Lung microvascular endothelial cell (primary cell): ENCODE measurements around the gene PECR. TPM values are rescaled to one million over a fixed set of nuclear protein-coding genes. Genes with fewer than 3 reads are reported as not detected.
"Not testable (repeated sequence)": the region's sequence is repeated elsewhere in the genome, so short reads cannot be mapped to it uniquely, and the experiment has no call there.

Source experiments
- DNase-seq, 2 donors: peaks; one replicate each; pipeline versions ENCODE4 v3.0.0 to v3.0.0-alpha.2; 2010; ENCODE audit warnings: low read depth in 2 of 2
- total RNA-seq: library from RNA; depleted of rRNA; stranded (reverse); fragments of >200 nt; gene quantifications from 2 replicates; pipeline ENCODE4 v1.2.1, GENCODE V29; 2014

Gene PECR
- total RNA-seq, 1 donor from 2014 or later = 10.9 TPM

DNA sequence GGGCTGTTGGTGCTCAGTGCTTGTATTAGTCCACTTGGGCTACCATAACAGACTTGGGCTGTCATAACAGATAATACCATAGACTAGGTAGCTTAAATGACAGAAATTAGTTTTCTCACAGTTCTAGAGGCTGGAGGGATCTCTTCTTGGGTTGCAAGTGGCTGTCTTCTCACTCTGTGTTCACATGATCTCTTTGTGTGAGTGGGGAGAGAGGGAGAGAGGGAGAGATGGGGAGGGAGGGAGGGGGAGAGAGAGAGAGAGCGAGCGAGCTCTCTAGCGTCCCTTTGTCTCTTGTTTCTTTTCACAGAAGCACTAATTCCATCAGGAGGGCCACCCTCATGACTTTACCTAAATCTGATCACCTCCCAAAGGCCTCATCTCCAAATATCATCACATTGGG, 23.1 kb upstream of the PECR start:
- DNase-seq = no peak

DNA sequence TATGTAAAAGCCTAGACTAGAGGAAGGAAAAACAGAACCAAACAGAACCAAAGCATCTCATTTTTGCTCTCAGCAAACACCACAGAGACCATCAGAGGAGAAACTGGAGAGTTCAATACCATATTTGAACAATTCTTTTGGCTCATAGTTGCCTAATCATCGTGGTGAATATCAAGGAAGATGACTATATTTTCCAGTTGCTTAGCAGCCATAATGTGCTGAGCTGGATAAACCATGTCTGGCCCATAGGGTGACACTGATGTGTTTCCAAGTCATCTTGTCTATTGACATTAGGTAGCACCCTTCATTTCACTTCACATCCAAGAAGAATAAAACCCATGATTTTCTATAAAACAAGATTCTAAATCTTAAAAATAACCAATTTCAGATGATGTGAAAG, 21.6 kb upstream of the PECR start:
- DNase-seq = no peak

DNA sequence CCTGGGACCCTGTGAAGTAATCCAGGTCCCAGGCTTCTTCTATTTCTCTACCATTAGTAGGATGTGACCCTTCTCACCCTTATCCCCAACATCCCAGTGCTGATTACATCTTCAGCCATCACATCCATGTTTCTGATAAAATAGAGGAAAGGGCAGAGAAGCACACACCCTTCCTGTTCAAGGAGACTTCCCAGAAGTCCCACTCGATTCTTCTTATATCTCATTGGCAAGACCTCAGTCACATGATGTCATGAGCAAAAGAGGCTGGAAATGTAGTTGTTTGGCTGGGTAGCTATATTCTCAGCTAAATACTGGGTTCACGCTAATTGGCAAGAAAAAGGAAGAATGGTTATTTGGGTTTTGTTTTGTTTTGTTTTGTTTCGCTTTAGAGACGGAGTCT, 19.5 kb upstream of the PECR start:
- DNase-seq = no peak

DNA sequence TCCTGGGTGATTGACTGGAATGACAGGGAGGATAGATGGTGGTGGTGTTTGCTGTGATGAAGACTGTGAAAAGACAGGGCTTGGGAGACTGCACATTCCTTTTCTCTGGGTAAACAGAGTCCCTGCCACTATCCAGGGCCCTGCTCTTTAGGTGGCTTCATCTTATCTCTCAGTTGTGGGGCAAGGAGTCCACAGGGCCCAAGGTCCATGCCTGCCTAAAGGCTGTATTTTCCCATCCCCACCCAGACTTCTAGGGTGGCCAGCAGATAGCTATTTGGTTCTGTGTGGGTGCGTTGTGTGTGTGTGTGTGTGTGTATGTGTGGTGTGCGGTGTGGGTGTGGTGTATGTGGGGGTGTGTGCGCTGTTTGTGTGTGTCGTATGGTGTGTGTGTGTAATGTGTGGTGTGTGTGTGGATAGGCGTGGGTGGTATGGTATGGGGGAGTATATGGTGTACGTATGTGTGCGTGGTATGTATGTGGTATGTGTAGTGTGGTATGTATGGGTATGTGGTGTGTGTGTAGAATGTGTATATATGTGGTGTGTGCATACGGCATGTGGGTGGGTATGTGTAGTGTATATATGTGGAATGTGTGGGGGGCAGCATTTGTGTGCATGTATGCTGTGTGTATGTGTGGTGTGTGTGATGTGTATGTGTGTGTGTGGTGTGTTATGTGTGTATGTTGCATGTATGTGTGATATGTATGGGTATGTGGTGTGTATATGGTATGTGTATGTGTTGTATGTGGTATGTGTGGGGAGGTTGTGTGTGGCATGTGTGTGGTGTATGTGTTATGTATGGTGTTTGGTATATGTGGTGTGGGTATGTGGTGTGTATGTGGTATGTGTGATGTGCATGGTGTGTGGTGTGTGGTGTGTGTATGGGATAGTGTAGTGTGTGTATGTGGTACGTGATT, 17.1 kb upstream of the PECR start:
- no peak for DNase-seq

DNA sequence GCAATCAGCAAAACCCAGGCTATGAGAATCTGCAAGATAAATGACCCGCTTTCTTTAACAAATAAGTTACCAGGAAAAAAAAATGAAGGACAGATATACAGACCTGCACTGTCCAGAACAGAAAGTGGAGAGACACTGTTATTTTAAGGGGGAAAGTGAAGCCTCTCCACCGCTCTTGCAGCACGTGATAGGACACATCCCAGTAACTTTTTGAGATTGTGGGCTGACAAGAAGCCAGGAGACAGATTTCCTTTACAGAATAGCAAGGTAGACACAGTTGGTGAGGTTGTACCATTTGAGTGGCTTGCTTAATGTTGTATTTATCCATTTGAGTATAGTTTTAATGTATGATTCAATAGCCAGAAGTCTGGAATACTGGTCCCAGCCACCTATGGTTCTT, 13.1 kb upstream of the PECR start:
- no peak for DNase-seq

DNA sequence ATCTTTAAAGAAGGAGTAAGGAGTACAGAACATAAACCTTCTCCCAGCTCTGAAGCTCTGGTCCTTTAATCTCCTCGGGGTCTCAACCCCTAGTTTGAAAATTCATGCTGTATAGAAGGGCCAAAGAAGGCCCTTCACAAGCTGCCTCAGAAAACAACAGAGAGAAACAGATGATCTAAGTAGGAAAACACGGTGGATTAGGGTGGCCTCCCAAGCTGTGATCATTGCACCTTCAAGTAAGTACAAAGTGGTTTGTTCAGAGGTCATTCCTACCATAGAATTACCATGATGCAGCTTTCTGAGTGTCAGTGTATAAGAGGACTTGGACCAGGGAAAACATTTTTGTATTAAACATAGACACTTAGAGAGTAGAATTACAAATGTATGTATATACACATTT, 11.0 kb upstream of the PECR start:
- no peak for DNase-seq

DNA sequence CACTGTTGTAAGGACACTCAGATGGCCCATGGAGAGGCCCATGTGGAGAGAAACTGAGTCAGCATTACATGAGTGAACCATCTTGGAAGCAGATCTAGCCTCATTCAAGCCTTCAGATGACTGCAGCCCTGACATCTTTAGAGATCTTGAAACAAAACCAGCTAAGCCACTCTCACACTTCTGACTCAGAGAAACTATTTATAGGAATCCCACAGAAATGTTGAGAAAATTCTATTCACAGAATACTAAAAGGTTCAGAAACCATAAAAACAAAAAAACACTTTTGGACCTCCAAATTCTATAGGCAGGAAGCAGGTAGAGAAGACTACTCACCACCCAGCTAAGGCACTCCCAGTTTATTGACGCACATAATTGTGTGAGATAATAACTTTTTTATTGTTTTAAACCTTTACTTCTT, 8.8 kb upstream of the PECR start:
- no peak for DNase-seq

DNA sequence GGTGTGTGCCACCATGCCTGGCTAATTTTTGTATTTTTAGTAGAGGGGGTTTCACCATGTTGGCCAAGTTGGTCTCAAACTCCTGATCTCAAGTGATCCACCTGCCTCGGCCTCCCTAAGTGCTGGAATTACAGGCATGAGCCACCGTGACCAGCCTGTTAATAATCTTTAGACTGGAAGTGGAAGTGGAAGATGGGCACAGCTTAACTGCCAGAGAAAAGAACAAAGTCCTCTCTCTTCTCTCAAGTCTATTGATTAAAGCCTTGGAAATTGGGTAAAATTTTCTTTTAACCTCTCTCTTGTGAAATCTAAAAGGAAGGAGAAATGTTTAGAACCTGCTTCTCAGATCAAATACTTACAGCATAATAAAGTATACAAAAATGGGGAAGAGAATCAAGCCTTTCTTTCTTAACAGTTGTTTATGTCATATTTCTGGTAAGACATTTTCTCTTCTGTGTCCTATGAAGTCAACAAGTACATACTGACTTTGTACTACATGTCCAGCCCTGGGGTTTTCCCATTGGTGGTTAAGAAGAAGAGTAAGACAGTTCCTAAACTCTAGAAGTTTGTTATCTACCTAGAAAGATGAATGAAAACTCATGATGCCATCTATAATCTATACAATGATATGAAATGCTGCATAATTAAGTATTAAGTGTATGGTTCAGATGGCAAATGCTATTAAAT, 4.7 kb upstream of the PECR start:
- DNase-seq = no peak

DNA sequence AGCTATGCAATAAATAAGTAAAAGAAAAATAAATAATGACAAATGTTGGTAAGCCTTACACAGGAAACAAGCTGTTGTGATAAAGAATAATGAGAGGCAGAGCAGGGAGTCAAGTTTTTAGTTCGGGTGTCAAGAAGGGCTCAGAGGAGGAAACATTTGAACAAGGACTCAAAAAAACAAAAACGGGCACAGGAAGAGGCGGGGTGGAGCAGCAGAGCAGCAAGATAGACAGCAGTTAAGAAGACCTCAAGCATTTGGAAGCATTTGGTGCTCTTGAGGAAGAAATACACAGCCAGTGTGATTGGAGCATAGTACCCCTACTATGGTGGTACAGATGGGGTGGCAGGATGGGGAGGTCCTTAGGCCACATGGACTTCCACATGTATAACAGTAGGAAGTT, 2.9 kb upstream of the PECR start:
- DNase-seq = no peak

DNA sequence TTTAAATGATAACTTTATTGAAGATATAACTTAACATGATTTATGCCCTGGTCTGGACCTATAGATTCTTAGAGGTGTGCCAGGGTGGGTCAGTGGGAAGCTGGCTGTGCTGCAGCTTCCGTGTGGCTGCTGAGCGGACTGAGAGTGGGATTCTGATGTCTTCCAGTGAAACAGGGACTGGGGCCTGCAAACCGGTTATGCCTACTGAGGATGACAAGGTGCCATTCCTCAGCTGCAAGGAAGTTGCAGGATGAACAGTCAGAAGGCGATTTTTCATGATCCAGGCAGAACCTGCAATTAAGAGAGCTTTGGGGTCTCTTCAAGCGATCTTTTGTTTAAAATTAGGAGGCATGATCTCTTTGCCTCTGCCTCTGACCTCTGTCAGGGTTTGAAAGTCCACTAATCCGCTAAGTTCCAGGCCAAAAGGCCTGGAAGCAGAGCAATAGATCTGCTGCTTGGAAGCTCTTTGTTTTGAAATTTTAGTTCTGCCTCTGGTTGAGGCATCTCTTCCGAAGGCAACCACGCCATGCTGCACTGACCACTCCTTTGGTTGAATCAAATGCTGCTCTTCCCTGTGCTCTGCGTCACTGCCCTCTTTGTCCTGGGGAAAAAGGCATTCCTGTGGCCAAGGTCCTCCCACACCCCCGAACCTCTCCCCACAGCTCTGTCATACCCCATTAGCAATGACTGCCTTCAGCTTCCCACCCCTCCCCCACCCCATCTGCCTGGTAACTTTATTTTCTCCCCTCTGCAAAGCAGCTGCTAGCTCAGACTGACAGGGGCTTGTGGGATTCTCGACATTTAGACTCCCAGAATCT, 2.1 kb upstream of the PECR start:
- no peak for DNase-seq

DNA sequence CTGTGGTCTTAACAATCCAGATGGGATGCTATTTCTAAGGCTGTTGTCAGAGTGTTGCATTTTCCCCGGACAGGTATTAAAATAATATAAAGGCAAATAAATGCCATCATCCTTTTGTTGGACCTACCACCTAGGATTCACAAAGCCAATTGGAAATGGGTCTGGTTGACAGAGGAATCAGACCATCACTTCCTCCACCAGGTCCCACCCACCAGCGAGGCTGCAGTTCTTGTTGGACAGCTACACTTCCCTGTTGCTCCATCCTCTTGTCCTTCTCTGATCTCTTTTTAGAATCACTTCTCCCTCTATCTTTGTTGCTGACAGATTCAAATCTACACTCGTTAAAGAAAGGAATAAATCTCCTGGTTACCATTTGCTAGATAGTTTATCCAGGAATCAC, 1.2 kb upstream of the PECR start:
- no peak for DNase-seq

DNA sequence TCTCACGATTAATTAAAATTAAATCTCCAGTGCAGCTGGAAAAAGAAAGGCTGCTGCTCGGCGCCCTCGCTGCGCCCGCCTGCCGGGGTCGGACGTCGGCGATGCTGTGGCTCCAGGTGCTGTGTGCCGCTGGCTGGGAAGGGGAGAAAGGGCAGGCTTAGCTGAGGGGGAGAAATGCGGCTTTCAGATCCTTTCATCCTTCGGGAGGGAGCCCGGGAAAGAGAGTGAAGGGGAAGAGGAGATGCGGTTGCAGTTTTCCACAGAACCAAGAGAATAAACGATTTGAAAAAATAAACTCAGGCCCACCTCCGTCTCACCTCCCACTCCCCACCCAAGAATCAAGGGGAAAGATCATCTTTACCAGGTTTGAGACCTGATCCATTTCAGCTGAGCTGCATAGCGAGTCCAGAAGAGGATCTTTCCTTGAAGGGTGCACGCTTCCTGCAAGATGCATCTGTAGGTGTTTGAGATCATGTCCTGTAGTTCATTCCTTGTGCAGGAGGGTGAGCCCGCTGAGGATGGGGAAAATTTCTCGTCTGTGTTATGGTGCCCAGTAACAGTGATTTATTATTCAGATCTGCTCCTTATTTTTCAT, 605 bp upstream of the PECR start:
- no peak for DNase-seq

DNA sequence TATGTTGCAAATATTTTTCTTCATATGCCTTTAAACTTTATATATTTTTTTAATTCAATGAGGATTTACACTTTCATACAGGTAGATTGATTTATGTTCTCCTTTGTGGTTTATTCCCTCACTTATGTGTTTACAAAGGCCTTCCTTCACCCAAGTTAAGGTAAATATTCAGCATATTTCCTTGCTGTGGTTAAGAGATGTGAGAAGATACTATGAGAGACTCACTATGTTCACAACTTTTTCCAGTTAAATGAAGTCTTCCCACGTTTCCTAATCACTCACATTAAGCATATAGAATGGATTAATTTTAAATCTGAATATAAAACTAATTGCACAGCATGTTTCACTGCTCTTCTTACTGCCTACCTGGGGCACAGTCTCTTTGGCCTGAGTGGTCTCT, 597 bp downstream of the PECR start:
- DNase-seq = no peak

DNA sequence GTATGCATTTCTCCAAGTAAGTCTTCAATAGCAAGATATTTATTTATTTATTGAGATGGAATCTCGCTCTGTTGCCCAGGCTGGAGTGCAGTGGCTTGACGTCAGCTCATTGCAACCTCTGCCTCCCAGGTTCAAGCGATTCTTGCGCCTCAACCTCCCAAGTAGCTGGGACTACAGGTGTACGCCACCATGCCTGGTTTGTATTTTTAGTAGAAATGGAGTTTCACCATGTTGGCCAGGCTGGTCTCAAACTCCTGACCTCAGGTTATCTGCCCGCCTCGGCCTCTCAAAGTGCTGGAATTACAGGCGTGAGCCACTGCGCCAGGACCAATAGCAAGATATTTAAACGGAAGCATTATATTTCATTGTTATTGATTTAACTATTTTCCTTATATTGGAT, 1.6 kb downstream of the PECR start:
- DNase-seq = not testable (repeated sequence)

DNA sequence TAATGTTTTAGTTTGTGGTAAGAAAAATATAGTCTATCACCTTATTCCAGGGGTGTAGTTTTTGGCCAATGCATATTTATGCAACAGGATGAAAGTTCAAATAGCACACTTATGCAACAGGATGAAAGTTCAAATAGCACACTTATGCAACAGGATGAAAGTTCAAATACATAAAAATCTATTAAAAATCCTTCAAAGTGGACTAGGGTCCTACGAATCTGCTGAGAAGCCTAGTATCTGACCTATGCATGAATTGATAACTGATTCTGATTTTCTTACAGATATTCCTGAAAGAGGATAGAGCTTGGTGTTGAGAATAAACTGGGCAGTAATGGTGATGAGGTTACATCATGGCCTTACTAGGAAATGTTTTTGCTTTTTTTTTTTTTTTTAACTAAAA, 2.8 kb downstream of the PECR start:
- peak in 1 of 2 donors; percentile 39 for DNase-seq

DNA sequence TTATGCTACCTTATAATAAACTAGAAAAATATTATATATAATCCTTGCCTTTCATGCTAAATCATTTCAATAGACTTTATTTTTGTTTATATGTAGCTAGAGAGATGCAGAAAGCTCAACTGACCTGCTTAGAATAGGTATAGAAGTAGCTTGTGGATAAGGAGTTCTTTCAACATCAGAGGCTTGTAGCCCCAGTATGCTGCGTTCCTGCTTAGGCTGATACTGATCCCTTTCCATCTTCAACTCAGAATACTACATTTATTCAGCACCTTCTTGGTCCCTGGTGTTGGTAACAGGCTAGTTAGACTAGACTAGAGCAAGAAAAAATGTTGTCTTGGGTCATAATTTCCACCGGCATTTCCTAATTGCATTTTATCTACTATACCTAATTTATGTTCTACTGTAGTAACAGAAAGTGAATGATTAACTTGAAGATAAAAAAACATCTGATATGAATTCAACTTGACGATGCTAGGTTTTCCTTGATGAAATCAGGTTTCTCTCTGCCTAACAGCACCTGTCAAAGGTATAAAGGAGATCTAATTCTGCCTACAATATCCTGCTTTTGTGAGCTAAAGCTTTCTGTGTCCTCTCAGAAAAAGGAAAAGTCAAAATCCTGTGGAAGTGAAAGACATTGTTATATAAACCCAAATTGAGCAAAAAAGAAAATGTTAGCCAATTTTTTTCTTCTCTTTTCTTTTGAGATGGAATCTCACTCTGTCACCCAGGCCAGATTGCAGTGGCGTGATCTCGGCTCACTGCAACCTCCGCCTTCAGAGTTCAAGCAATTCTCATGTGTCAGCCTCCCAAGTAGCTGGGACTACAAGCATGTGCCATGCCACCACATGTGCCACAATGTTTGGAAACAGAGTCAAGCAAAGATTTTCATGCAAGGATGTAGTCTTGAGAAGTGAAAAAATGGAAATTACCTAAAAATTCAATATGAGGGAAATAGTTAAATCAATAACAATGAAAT, 5.8 kb downstream of the PECR start:
- no peak for DNase-seq

DNA sequence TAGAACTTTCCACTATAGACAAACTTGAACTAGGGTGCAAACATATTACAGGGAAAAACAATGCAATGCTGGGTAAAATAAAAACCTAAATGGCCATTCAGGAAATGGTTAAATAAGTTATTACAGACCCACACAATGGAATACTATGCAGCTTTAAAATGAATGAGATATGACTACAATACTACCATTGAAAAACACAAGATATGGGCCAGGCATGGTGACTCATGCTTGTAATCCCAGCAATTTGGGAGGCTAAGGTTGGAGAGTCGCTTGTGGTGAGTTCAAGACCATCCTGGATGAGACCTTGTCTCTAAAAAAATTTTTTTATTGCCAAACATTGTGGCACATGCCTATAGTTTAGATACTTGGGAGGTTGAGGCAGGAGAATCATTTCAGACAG, 6.8 kb downstream of the PECR start:
- DNase-seq = no peak

DNA sequence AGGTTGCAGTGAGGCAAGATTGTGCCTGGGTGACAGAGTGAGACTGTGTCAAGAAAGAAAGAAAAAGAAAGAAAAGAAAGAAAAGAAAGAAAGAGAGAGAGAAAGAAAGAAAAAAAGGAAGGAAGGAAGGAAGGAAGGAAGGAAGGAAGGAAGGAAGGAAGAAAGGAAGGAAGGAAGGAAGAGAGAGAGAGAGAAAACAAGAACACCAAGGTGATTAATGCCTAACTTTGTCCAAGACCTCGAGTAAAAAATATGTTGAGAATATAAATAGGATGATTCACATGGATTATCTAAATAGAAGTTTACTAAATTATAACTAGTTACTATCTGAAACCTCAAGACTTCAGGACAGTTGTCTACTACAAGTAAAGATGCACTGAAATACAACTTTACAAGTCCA, 7.2 kb downstream of the PECR start:
- no peak for DNase-seq

DNA sequence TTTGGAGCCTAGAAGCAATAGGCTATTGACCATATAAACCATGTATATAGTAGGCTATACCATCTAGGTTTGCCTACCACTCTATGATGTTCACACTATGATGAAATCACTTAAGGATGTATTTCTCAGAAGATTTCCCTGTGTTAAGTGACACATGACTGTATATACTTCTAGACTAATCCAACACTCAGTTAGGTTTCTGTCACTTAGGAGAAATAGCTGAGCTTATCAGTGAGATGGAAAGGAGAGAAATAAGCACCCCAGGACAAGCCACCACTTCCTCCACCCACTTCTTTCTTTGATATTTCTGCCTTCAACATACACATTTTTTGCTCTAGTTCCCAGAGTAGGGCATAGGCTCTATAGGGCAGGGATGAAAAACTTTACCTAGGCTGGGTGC, 7.8 kb downstream of the PECR start:
- no peak for DNase-seq

DNA sequence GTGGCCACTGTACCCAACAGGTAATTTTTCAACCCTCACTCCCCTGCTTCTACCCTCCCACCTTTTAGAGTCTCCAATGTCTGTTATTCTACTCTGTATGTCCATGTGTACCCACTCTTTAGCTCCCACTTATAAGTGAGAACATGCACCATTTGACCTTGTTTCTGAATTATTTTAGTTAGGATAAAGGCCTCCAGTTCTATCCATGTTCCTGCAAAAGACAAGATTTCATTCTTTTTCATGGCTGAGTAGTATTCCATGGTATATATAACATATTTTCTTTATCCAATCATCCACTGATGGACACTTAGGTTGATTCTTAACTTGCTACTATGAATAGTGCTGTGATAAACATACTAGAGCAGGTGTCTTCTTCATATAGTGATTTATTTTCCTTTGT, 9.1 kb downstream of the PECR start:
- DNase-seq = no peak
